BLaER1 treated with 17β-estradiol and CSF1 and Interleukin-3, amounts not matched to agents 10 nM and 100 nM (cell line): ENCODE measurements around the gene CBX8.

Experiments used
- H3K27ac ChIP-seq, 11 experiments: shearing (Covaris generic); formaldehyde crosslinking; 2 replicates each; pipeline ENCODE4 v1.8.1; 2022
- H3K27me3 ChIP-seq, 11 experiments: shearing (Covaris generic); formaldehyde crosslinking; 2 replicates each; pipeline ENCODE4 v1.8.1; 2022
- H3K36me3 ChIP-seq, 11 experiments: shearing (Covaris generic); formaldehyde crosslinking; 2 replicates each; pipeline ENCODE4 v1.8.1; 2022
- H3K4me1 ChIP-seq, 10 experiments: shearing (Covaris generic); formaldehyde crosslinking; 2 replicates each; pipeline ENCODE4 v1.8.1; 2022
- H3K4me2 ChIP-seq, 11 experiments: shearing (Covaris generic); formaldehyde crosslinking; 2 replicates each; pipeline ENCODE4 v1.8.1; 2022
- H3K4me3 ChIP-seq, 10 experiments: shearing (Covaris generic); formaldehyde crosslinking; 2 replicates each; pipeline ENCODE4 v1.8.1; 2022
- H3K9ac ChIP-seq, 11 experiments: shearing (Covaris generic); formaldehyde crosslinking; 2 replicates each; pipeline ENCODE4 v1.8.1; 2022
- H3K9me3 ChIP-seq, 11 experiments: shearing (Covaris generic); formaldehyde crosslinking; replicated peaks in 1 of 11; 2 replicates each; pipeline ENCODE4 v1.8.1; 2022
- H4K20me1 ChIP-seq, 11 experiments: shearing (Covaris generic); formaldehyde crosslinking; 2 replicates each; pipeline ENCODE4 v1.8.1; 2022
- Cebpa-rat ChIP-seq, 11 experiments: shearing (Covaris generic); IDR thresholded peaks; 2 replicates each; pipeline ENCODE4 v1.8.1; 2022

CBX8 gene

GRCh38 chr17:79842136-79842655 lies 45.3 kb upstream of the CBX8 start:
- peak overlapping the region; percentile 82 to 96 (median 93); a peak in 20 of 22 replicates for H3K4me2 ChIP-seq
- no peak overlapping the region for H3K27ac ChIP-seq
- peaks cover 52 to 76% (median 63%) of the 10 kb centered on the region in 10 experiments for H3K4me1 ChIP-seq
- TF ChIP-seq Cebpa-rat (IDR thresholded peaks at IDR 0.05): no peak
- peaks cover 0 to 8% (median 0%) of the 10 kb centered on the region in 11 experiments; a peak in 4 of 22 replicates for H3K9me3 ChIP-seq
- H3K36me3 ChIP-seq: peaks cover 0 to 13% (median 6%) of the 10 kb centered on the region in 11 experiments; a peak in 10 of 22 replicates
- peaks cover 58 to 77% (median 77%) of the 10 kb centered on the region in 11 experiments for H3K27me3 ChIP-seq
- peaks cover 11 to 73% (median 66%) of the 10 kb centered on the region in 11 experiments for H4K20me1 ChIP-seq
- peak overlapping the region in 1 of 11 experiments; percentile 60; a peak in 1 of 22 replicates for H3K9ac ChIP-seq
- H3K4me3 ChIP-seq: peak overlapping the region in 4 of 10 experiments; percentile 44 to 69 (median 58); a peak in 5 of 20 replicates

DNA sequence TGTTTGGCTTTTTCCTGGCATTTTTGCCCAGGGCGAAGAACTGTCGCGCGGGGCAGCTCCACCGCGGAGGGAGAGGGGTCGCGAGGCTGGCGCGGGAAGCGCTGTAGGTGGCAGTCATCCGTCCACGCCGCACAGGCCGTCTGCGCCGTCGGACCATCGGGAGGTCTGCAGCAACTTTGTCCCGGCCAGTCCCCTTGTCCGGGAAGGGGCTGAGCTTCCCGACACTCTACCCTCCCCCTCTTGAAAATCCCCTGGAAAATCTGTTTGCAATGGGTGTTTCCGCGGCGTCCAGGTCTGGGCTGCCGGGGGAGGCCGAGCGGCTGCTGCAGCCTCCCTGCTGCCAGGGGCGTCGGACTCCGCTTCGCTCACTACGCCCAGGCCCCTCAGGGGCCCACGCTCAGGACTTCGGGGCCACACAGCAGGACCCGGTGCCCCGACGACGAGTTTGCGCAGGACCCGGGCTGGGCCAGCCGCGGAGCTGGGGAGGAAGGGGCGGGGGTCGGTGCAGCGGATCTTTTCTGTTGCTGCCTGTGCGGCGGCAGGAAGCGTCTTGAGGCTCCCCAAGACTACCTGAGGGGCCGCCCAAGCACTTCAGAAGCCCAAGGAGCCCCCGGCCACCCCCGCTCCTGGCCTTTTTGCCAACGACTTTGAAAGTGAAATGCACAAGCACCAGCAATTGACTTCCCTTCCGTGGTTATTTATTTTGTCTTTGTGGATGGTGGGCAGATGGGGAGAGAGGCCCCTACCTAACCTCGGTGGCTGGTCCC lies 44.7 kb upstream of the CBX8 start:
- Histone ChIP-seq H3K4me2 (peak overlapping the region; percentile 30 to 96 (median 93)), H3K36me3 (peaks cover 0 to 16% (median 6%) of the 10 kb centered on the region in 11 experiments; a peak in 10 of 22 replicates)

DNA sequence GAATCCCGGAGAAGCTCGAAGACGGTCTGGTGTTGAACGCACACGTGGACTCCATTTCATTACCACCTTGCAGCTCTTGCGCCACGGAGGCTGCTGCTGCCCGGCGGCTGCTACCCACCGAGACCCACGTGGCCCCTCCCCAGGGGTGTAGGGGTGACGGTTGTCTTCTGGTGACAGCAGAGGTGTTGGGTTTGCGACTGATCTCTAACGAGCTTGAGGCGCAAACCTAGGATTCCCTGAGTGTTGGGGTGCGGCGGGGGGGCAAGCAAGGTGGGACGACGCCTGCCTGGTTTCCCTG lies 44.1 kb upstream of the CBX8 start:
- H4K20me1 ChIP-seq: peaks cover 24 to 86% (median 79%) of the 10 kb centered on the region in 11 experiments
- H3K36me3 ChIP-seq: peaks cover 0 to 21% (median 12%) of the 10 kb centered on the region in 11 experiments; a peak in 13 of 22 replicates
- H3K9ac ChIP-seq: no peak overlapping the region
- TF ChIP-seq Cebpa-rat (IDR thresholded peaks at IDR 0.05): 0 out of 22 replicates have a peak, but pooled peaks of 1 of the 11 experiments have one; percentile 2
- peaks cover 0 to 8% (median 0%) of the 10 kb centered on the region in 11 experiments; a peak in 4 of 22 replicates for H3K9me3 ChIP-seq
- peak overlapping the region in 7 of 10 experiments; percentile 39 to 94 (median 88); a peak in 8 of 20 replicates for H3K4me3 ChIP-seq
- H3K4me2 ChIP-seq: peak overlapping the region; percentile 70 to 96 (median 93); a peak in 21 of 22 replicates
- H3K27ac ChIP-seq: no peak overlapping the region
- peaks cover 59 to 83% (median 72%) of the 10 kb centered on the region in 10 experiments for H3K4me1 ChIP-seq
- H3K27me3 ChIP-seq: peaks cover 47 to 65% (median 64%) of the 10 kb centered on the region in 11 experiments

More for the DNA sequence above, 44.7 kb upstream of the CBX8 start:
- Histone ChIP-seq H3K9ac (0 out of 22 replicates have a peak overlapping the region, but pooled peaks of 1 of the 11 experiments have one; percentile 2), H3K27me3 (peaks cover 52 to 71% (median 70%) of the 10 kb centered on the region in 11 experiments), H3K9me3 (peaks cover 0 to 8% (median 0%) of the 10 kb centered on the region in 11 experiments; a peak in 4 of 22 replicates), H3K4me1 (peaks cover 53 to 82% (median 69%) of the 10 kb centered on the region in 10 experiments), H3K27ac (no peak overlapping the region), H3K4me3 (peak overlapping the region in 7 of 10 experiments; percentile 5 to 89 (median 24); a peak in 6 of 20 replicates), H4K20me1 (peaks cover 18 to 80% (median 72%) of the 10 kb centered on the region in 11 experiments)
- no peak for TF ChIP-seq Cebpa-rat (IDR thresholded peaks at IDR 0.05)

GRCh38 chr17:79840269-79840988 lies 43.6 kb upstream of the CBX8 start:
- Histone ChIP-seq H3K9me3 (peaks cover 0 to 8% (median 0%) of the 10 kb centered on the region in 11 experiments; a peak in 4 of 22 replicates), H3K4me3 (peak overlapping the region; percentile 75 to 100 (median 88); a peak in 17 of 20 replicates), H4K20me1 (peaks cover 29 to 90% (median 82%) of the 10 kb centered on the region in 11 experiments), H3K36me3 (peaks cover 1 to 26% (median 17%) of the 10 kb centered on the region in 11 experiments), H3K9ac (peak overlapping the region in 7 of 11 experiments; percentile 74 to 96 (median 78); a peak in 12 of 22 replicates), H3K27me3 (peaks cover 47 to 60% (median 59%) of the 10 kb centered on the region in 11 experiments), H3K4me1 (peaks cover 63 to 83% (median 73%) of the 10 kb centered on the region in 10 experiments), H3K27ac (peak overlapping the region in 5 of 11 experiments; percentile 69 to 78 (median 74); a peak in 9 of 22 replicates), H3K4me2 (peak overlapping the region; percentile 70 to 96 (median 93))
- TF ChIP-seq Cebpa-rat (IDR thresholded peaks at IDR 0.05): peak; percentile 30 to 94 (median 76); a peak in 17 of 22 replicates

DNA sequence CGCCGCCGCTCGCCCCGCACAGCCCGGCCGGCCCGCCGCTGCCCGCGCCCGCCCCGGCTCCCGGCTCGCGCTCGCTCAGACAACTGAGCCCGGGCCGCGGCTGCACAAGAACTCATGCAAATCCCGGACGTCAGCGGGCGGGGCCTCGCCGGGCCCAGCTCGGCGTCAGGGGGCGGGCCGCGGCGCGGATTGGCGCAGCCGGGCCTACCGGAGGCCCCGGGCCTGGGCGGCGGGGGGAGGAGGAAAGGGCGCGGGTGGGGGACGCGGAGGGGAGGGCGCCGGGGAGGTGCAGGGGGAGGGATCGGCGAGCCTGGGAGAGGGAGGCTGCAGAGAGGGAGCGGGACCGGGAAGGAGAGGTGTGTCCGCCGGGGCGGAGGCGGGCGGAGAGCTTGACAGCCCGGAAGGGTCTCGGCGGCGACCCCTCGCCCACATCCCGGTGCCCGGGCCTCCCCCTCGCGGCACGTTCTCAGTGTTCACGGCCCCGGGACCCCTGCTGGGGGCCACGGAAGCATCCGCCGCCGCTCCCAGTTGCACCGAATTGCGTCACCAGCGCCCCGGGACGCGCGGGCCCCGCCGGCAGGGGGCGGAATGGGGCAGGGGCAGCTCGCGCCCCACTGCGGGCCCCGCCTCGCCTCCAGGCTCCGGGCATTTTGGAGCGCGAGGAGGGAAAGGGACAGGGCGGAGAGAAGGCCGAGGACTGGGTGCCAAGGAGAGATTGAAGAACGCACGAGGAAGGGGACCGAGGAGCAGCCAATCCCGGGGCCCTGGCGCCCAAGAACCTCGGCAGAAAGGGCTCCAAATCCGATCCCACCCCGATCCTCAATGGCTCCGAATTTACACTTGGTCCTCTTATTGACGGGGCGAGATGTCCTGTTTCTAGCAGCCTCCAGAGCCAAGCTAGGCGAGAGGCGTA lies 42.7 kb upstream of the CBX8 start, which contains the start of gene CBX4:
Gene CBX4, minus strand, starts transcription at position 85 of the 913 bp plus-strand sequence. CDS start 189 bp downstream, outside the sequence.
- H3K27me3 ChIP-seq: peaks cover 47 to 52% (median 51%) of the 10 kb centered on the region in 11 experiments
- H3K9ac ChIP-seq: peak within 1 kb of the TSS; percentile 78 to 96 (median 85)
- H3K4me1 ChIP-seq: peaks cover 65 to 84% (median 75%) of the 10 kb centered on the region in 10 experiments
- peak within 1 kb of the TSS; percentile 75 to 100 (median 88) for H3K4me3 ChIP-seq
- H3K36me3 ChIP-seq: peaks cover 9 to 34% (median 25%) of the 10 kb centered on the region in 11 experiments
- peak within 1 kb of the TSS; percentile 71 to 94 (median 86); a peak in 21 of 22 replicates for H3K27ac ChIP-seq
- peak; percentile 20 to 97 (median 81); a peak in 18 of 22 replicates for TF ChIP-seq Cebpa-rat (IDR thresholded peaks at IDR 0.05)
- peak within 1 kb of the TSS; percentile 87 to 100 (median 99) for H3K4me2 ChIP-seq
- peaks cover 37 to 91% (median 85%) of the 10 kb centered on the region in 11 experiments for H4K20me1 ChIP-seq
- H3K9me3 ChIP-seq: peaks cover 0 to 8% (median 0%) of the 10 kb centered on the region in 11 experiments; a peak in 4 of 22 replicates

DNA sequence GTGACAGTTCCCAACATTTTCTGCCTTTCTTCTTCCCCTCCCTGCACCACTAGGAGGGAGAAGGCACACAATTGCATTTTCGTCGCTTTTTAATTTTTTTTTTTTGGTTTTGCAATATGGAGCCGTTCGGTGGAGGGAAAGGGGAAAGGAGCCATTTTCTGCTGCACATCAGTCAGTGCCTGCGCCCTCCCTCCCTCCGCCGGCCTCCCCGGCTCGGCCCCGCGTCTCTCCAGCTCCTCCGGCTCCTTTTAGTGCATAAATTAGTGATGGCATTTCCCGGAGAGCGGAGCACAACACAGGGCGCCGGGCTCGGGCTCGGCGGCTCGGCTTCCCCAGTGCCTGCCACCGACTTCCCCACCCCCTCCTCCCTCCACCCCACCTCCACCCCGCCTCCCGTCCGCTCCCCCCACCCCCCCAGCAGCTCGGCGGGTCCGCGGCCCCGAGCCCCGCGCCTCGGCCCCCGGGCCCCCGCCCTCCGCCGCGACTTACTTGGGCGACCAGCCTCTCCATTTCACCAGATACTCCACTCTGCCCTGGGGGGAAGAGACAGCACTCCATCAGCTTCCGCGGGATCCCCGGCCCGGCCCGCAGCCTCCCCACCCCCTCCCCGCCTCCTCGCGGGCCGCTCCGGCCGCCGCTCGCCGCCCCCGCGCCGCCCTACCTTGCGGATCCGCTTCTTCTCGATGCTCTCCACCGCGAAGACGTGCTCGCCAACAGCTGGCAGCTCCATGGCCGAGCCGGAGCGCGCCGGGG lies 41.8 kb upstream of the CBX8 start:
- no peak for TF ChIP-seq Cebpa-rat (IDR thresholded peaks at IDR 0.05)
- peaks cover 18 to 43% (median 34%) of the 10 kb centered on the region in 11 experiments for H3K36me3 ChIP-seq
- peaks cover 0 to 10% (median 0%) of the 10 kb centered on the region in 11 experiments; a peak in 4 of 22 replicates for H3K9me3 ChIP-seq
- peak overlapping the region; percentile 87 to 100 (median 99) for H3K4me2 ChIP-seq
- peak overlapping the region; percentile 75 to 100 (median 88) for H3K4me3 ChIP-seq
- H3K9ac ChIP-seq: peak overlapping the region; percentile 78 to 96 (median 85)
- H3K27ac ChIP-seq: peak overlapping the region; percentile 70 to 94 (median 86); a peak in 21 of 22 replicates
- H3K27me3 ChIP-seq: peaks cover 41 to 42% (median 42%) of the 10 kb centered on the region in 11 experiments
- H3K4me1 ChIP-seq: peaks cover 67 to 84% (median 76%) of the 10 kb centered on the region in 10 experiments
- H4K20me1 ChIP-seq: peaks cover 46 to 93% (median 87%) of the 10 kb centered on the region in 11 experiments
